GM21367 (cell line): Measurements from ENCODE around the gene CACNA2D2.

ENCODE experiments used
- ATAC-seq: cut with Tn5 transposase; IDR thresholded peaks from one replicate; pipeline ENCODE4 v1.9.1; 2021; ENCODE audit not compliant: unreplicated experiment

CACNA2D2 gene

GRCh38 chr3:50405249-50405648 is 98.2 kb downstream of the CACNA2D2 start:
- ATAC-seq = no peak

- no peak for ATAC-seq
Measured at GRCh38 chr3:50401978-50402595, 101.3 kb downstream of the CACNA2D2 start.

- ATAC-seq = no peak
Measured at GRCh38 chr3:50396502-50396901, 106.9 kb downstream of the CACNA2D2 start.

- no peak for ATAC-seq
Measured at GRCh38 chr3:50395070-50395860, 108.2 kb downstream of the CACNA2D2 start.

GRCh38 chr3:50393061-50393460 is 110.4 kb downstream of the CACNA2D2 start:
- no peak for ATAC-seq

- ATAC-seq = no peak
Measured at GRCh38 chr3:50392101-50392715, 111.2 kb downstream of the CACNA2D2 start.

- no peak for ATAC-seq
Measured at GRCh38 chr3:50390508-50391224, 112.8 kb downstream of the CACNA2D2 start.

GRCh38 chr3:50389414-50389767 is 114.0 kb downstream of the CACNA2D2 start:
- no peak for ATAC-seq

- ATAC-seq = no peak
Measured at GRCh38 chr3:50388720-50389413, 114.6 kb downstream of the CACNA2D2 start.

GRCh38 chr3:50388016-50388719 is 115.3 kb downstream of the CACNA2D2 start:
- ATAC-seq = no peak

GRCh38 chr3:50385754-50386153 is 117.7 kb downstream of the CACNA2D2 start:
- no peak for ATAC-seq

GRCh38 chr3:50383750-50384149 is 119.7 kb downstream of the CACNA2D2 start:
- no peak for ATAC-seq

GRCh38 chr3:50382722-50383121 is 120.7 kb downstream of the CACNA2D2 start:
- ATAC-seq = no peak

GRCh38 chr3:50381383-50381782 is 122.1 kb downstream of the CACNA2D2 start:
- no peak for ATAC-seq

GRCh38 chr3:50380405-50381085 is 122.9 kb downstream of the CACNA2D2 start:
- ATAC-seq = no peak

- ATAC-seq = no peak
Measured at GRCh38 chr3:50378757-50379156, 124.7 kb downstream of the CACNA2D2 start.

GRCh38 chr3:50378024-50378423 is 125.4 kb downstream of the CACNA2D2 start:
- ATAC-seq = no peak

- no peak for ATAC-seq
Measured at GRCh38 chr3:50375258-50375931, 128.0 kb downstream of the CACNA2D2 start.
